Left lung (tissue), 10 donors: ENCODE results near the gene IFIT2. TPM values are rescaled to one million over a fixed set of nuclear protein-coding genes. Genes with fewer than 3 reads are reported as not detected.
"Not testable (repeated sequence)": the region's sequence is repeated elsewhere in the genome, so short reads cannot be mapped to it uniquely, and the experiment has no call there.

Experiments used
- ATAC-seq: fragments of 200-7000 bp; cut with Tn5 transposase; one replicate; pipeline ENCODE4 v1.9.1; 2020; ENCODE audit warnings: moderate library complexity
- DNase-seq, 4 donors: peaks; one replicate each; pipeline ENCODE4 v3.0.0-alpha.2; 2013 to 2020
- H3K27ac ChIP-seq, 2 donors: fragments of 200-600 bp; sonication (generic) in 1 of 2; one replicate each; pipeline versions ENCODE4 v1.5.0 to v1.8.0; 2020 to 2021
- H3K27me3 ChIP-seq, 2 donors: fragments of 200-600 bp; sonication (generic) in 1 of 2; one replicate each; pipeline versions ENCODE4 v1.5.0 to v1.8.0; 2020 to 2021
- H3K36me3 ChIP-seq, 2 donors: fragments of 200-600 bp; sonication (generic) in 1 of 2; one replicate each; pipeline versions ENCODE4 v1.5.0 to v1.8.0; 2020 to 2021
- H3K4me1 ChIP-seq, 2 donors: fragments of 200-600 bp; one replicate each; pipeline ENCODE4 v1.8.0; 2021
- H3K4me3 ChIP-seq, 2 donors: fragments of 200-600 bp; sonication (generic) in 1 of 2; one replicate each; pipeline versions ENCODE4 v1.5.0 to v1.8.0; 2020 to 2021; ENCODE audit warnings: mild to moderate bottlenecking in 1 of 2
- H3K9me3 ChIP-seq, 2 donors: fragments of 200-600 bp; sonication (generic) in 1 of 2; one replicate each; pipeline versions ENCODE4 v1.5.0 to v1.8.0; 2020 to 2021
- intact Hi-C, 2 donors: fragments of 100-400 bp; cut with DNase I; formaldehyde crosslinking; loops; one replicate each; pipeline versions ENCODE4 v1.11.2 to v1.14.2; 2022
- polyA plus RNA-seq, 6 donors: library from polyadenylated mRNA; unstranded; fragments of 120-200 nt; gene quantifications; one replicate each; pipeline ENCODE4 v1.2.1, GENCODE V29; 2013; ENCODE audit not compliant: insufficient read length in 6 of 6
- total RNA-seq, 2 donors: library from RNA; stranded (reverse); fragmentation: NEBNext Ultra II Directional; extraction: Animal tissue kit (Norgen Biotek cat#: 25700); gene quantifications; one replicate each; pipeline ENCODE4 v1.2.1, GENCODE V29; 2021
- TF ChIP-seq, protein P1 (sequence below), 2 donors: fragments of 200-600 bp; sonication (generic) in 1 of 2; IDR thresholded peaks; one replicate each; pipeline versions ENCODE4 v1.5.0 to v1.8.0; 2021; ENCODE audit warnings: antibody characterized with exemption in 2 of 2
- donor health status: DM: no; HTN: yes; CAD: no.
- donor health status: DM: no; HTN: no; CAD: no.

Gene IFIT2
- total and polyA plus RNA-seq, 8 donors, result 9.4 to 26.1 (median 14.4) TPM

DNA sequence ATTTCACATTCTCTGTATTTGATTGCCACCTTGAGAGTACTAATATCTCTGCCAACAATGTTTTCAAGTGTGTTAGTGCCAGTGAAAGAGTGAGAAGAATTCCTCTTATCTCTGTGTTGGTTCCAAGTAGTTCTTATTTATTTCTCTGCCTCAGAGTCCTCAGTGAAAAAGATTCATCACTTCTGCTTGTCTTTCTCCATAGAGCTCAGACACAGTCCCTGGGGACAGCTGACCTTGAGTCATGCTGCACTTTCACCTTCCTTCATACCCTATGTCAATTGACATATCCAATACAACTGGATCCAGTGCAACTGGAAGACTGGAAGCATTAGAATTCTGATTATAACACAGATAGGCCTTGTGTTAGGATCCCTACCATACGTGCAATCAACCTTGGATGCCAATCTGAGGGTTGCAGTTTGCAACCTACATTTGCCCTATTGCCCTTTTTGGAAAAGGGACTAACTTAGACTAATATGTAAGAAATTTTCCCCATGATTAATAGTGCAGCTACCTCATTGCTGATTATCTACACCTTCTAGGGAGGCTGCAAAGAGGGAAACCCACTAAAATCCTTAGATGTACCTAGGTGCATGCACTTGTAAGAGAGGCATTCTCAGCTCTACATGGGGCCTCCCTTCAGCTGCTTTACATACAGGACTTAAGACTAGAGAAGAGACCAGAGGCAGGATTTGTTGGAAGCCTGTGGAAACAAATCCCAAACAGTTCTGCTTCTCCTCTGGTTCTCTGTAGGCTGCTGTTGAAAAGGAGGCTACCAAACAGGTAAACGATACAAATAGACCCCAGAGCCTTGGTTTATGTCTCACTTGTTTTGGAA, 8.4 kb downstream of the IFIT2 start:
- Histone ChIP-seq H3K4me3 (no peak overlapping the region), H3K27me3 (no peaks in the 10 kb centered on the region), H3K36me3 (peaks cover 0 to 37% of the 10 kb centered on the region in 2 donors), H3K27ac (no peak overlapping the region), H3K4me1 (no peaks in the 10 kb centered on the region), H3K9me3 (no peaks in the 10 kb centered on the region)
- intact Hi-C loops, result no loop called here
- ATAC-seq, result peak; percentile 29
- DNase-seq, result no peak
- TF ChIP-seq, protein P1, sequence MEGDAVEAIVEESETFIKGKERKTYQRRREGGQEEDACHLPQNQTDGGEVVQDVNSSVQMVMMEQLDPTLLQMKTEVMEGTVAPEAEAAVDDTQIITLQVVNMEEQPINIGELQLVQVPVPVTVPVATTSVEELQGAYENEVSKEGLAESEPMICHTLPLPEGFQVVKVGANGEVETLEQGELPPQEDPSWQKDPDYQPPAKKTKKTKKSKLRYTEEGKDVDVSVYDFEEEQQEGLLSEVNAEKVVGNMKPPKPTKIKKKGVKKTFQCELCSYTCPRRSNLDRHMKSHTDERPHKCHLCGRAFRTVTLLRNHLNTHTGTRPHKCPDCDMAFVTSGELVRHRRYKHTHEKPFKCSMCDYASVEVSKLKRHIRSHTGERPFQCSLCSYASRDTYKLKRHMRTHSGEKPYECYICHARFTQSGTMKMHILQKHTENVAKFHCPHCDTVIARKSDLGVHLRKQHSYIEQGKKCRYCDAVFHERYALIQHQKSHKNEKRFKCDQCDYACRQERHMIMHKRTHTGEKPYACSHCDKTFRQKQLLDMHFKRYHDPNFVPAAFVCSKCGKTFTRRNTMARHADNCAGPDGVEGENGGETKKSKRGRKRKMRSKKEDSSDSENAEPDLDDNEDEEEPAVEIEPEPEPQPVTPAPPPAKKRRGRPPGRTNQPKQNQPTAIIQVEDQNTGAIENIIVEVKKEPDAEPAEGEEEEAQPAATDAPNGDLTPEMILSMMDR (IDR thresholded peaks at IDR 0.05), result no peak

DNA sequence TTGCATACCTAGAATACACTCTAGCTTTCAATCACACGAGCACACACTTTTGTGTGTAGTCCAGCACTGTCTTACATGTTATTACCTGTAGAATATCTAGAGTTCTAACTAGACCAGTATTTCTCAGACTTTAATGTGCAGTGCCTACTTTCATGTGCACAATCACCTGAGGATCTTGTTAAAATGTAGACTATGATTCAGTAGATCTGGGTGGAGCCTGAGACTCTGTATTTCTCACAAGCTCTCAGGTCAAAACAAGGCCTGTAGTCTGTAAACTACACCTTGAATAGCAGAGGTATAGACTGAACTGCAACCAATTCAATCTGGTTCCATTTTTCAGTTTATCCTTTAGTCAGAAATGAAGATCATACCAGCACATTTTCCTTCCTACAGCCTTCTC, 11.1 kb downstream of the IFIT2 start:
- no peak overlapping the region for H3K27ac ChIP-seq
- DNase-seq (no peak), ATAC-seq (no peak)
- no peaks in the 10 kb centered on the region for H3K27me3 ChIP-seq
- H3K36me3 ChIP-seq, result peaks cover 0 to 12% of the 10 kb centered on the region in 2 donors
- intact Hi-C loops, result no loop called here
- H3K9me3 ChIP-seq, result no peaks in the 10 kb centered on the region
- H3K4me1 ChIP-seq, result no peaks in the 10 kb centered on the region
- no peak overlapping the region for H3K4me3 ChIP-seq
- TF ChIP-seq, protein P1 (IDR thresholded peaks at IDR 0.05), result no peak

DNA sequence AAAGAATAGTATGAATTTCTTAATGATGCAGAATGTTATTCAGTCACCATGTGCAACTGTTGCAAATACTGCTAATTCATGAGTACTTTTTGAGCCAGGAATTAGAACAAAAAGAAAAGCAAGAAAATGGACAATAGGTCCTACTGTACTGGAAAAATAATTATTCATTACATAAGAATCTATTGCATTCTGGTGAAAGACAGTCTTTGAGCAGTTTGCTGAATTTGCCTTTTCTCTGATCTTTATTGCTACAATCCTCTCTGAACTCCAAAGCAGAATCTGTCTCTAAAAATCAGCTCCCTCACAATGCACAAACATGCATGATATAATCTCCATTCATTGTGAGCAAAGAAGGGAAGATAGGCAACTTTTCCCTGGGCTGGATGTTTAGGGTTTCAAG, 12.8 kb downstream of the IFIT2 start:
- H3K9me3 ChIP-seq, result no peaks in the 10 kb centered on the region
- TF ChIP-seq, protein P1 (IDR thresholded peaks at IDR 0.05), result no peak
- H3K4me3 ChIP-seq, result no peak overlapping the region
- H3K27me3 ChIP-seq, result no peaks in the 10 kb centered on the region
- ATAC-seq (no peak), DNase-seq (no peak)
- H3K27ac ChIP-seq, result no peak overlapping the region
- H3K4me1 ChIP-seq, result no peaks in the 10 kb centered on the region
- intact Hi-C loops, result no loop called here
- no peaks in the 10 kb centered on the region for H3K36me3 ChIP-seq

DNA sequence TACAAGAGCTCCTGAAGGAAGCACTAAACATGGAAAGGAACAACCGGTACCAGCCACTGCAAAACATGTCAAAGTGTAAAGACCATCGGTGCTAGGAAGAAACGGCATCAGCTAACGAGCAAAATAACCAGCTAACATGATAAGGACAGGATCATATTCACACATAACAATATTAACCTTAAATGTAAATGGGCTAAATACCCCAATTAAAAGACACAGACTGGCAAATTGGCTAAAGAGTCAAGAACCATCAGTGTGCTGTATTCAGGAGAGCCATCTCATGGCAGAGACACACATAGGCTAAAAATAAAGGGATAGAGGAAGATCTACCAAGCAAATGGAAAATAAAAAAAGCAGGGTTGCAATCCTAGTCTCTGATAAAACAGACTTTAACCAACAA, 16.2 kb downstream of the IFIT2 start:
- H3K36me3 ChIP-seq, H3K4me3 ChIP-seq, ATAC-seq, H3K4me1 ChIP-seq, H3K9me3 ChIP-seq, DNase-seq, intact Hi-C loops, H3K27ac ChIP-seq, H3K27me3 ChIP-seq: not testable (repeated sequence)

DNA sequence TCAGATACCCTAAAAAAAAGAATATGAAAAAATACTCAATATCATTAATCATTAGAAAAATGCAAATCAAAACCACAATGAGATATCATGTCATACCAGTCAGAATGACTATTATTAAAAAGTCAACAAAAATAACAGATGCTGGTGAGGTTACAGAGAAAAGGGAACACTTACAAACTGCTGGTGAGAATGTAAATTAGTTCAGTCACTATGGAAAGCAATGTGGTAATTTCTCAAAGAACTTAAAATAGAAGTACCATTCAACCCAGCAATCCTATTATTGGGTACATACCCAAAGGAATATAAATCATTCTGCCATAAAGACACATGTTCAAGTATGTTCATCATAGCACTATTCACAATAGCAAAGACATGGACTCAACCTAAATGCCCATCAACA, 23.2 kb downstream of the IFIT2 start:
- H3K27ac ChIP-seq, H3K36me3 ChIP-seq, DNase-seq, H3K27me3 ChIP-seq, ATAC-seq, intact Hi-C loops, H3K4me3 ChIP-seq, H3K9me3 ChIP-seq: not testable (repeated sequence)
- peaks cover 8 to 31% of the 10 kb centered on the region in 2 donors for H3K4me1 ChIP-seq

DNA sequence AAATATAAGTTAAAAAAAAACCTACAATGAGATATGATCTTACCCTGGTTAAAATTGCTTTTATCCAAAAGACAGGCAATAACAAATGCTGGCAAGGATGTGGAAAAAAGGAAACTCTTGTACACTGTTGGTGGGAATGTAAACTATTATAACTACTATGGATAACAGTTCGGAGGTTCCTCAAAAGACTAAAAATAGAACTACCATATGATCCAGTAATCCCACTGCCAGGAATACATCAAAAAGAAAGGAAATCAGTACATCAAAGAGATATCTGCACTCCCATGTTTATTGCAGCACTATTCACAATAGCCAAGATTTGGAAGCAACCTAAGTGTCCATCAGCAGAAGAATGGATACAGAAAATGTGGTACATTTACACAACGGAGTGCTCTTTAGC, 24.0 kb downstream of the IFIT2 start:
- DNase-seq, H3K27me3 ChIP-seq, H3K4me3 ChIP-seq, H3K36me3 ChIP-seq, H3K9me3 ChIP-seq, ATAC-seq, intact Hi-C loops: not testable (repeated sequence)
- Histone ChIP-seq H3K27ac (peak overlapping the region in 1 of 2 donors; percentile 92), H3K4me1 (peaks cover 8 to 38% of the 10 kb centered on the region in 2 donors)
